K562 (cell line): ENCODE data around the gene NFAM1. TPM values are rescaled to one million over a fixed set of nuclear protein-coding genes. Genes with fewer than 3 reads are reported as not detected.

Source experiments
- ATAC-seq: fragments of 200-7000 bp; cut with Tn5 transposase; 3 replicates; pipeline ENCODE4 v1.9.1; 2020; ENCODE audit warnings: moderate library complexity
- BruUV-seq: library from RNA; stranded (reverse); fragments of 400-500 nt; replicated peaks from 2 replicates; lab custom pipeline; 2021; lab: Mats Ljungman, UMichigan
- CTCF ChIA-PET: fragments of 300-600 bp; formaldehyde crosslinking; extraction: SDS; loops from one replicate; lab custom pipeline; 2021; ENCODE audit warnings: low intra/inter-chr PET ratio; lab: Yijun Ruan, JAX
- POLR2A ChIA-PET: fragments of 300-600, 350-650 bp; sonication (Branson Sonifier 250); formaldehyde crosslinking; extraction: SDS; loops from one replicate; lab custom pipeline; 2021; ENCODE audit warnings: antibody characterized with exemption, inconsistent platforms; lab: Yijun Ruan, JAX
- DNase-seq, 4 experiments: peaks; one replicate each; pipeline versions ENCODE4 v3.0.0 to v3.0.0-alpha.2; 2011 to 2018; ENCODE audit warnings: low spot score in 3 of 4, mixed read lengths in 3 of 4; ENCODE audit errors: extremely low read depth in 1 of 4
- FAIRE-seq: peaks from 2 replicates; lab custom pipeline; 2011; peaks lifted over from hg19 to GRCh38; lab: Jason Lieb, UNC
- H2AFZ ChIP-seq: 2 replicates; pipeline ENCODE4 v1.6.0; 2011; ENCODE audit warnings: low read depth, low read length, control low read depth, inconsistent platforms
- H3K27ac ChIP-seq: fragments of 200-600 bp; 3 replicates; pipeline ENCODE4 v1.8.0; 2011; ENCODE audit warnings: low read depth, mild to moderate bottlenecking, control low read depth, inconsistent platforms, low read length, moderate library complexity, mixed read lengths; ENCODE audit errors: extremely low read depth
- H3K27me3 ChIP-seq, 2 experiments: fragments of 300-600 bp in 1 of 2; 2 replicates in 1 of 2; 3 replicates in 1 of 2; pipeline versions ENCODE4 v1.6.0 to v1.8.0; 2011; ENCODE audit warnings: inconsistent platforms in 2 of 2, low read length in 2 of 2, mild to moderate bottlenecking in 1 of 2, mixed read lengths in 1 of 2, moderate library complexity in 1 of 2; ENCODE audit not compliant: control insufficient read depth in 2 of 2, insufficient read depth in 2 of 2
- H3K36me3 ChIP-seq: fragments of 300-600 bp; 3 replicates; pipeline ENCODE4 v1.8.0; 2011; ENCODE audit warnings: mild to moderate bottlenecking, low read length, inconsistent platforms; ENCODE audit not compliant: control insufficient read depth, insufficient read depth
- H3K4me1 ChIP-seq, 2 experiments: fragments of 200-600 bp in 1 of 2; replicated peaks in 1 of 2; 2 replicates in 1 of 2; 3 replicates in 1 of 2; pipeline versions ENCODE4 v1.5.1 to v1.8.0; 2011; ENCODE audit warnings: inconsistent platforms in 2 of 2, low read length in 2 of 2, mild to moderate bottlenecking in 1 of 2, mixed read lengths in 1 of 2, moderate library complexity in 1 of 2; ENCODE audit not compliant: control insufficient read depth in 2 of 2, insufficient read depth in 2 of 2
- H3K4me2 ChIP-seq: 2 replicates; pipeline ENCODE4 v1.6.1; 2011; ENCODE audit warnings: low read length, control low read depth, inconsistent platforms, mixed read lengths; ENCODE audit not compliant: insufficient read depth
- H3K4me3 ChIP-seq: fragments of 200-600 bp; sonication (generic), shearing (Covaris generic); 2 replicates; pipeline ENCODE4 v1.5.1; 2016; ENCODE audit warnings: control low read depth, inconsistent platforms
- H3K79me2 ChIP-seq: fragments of 200-600 bp; 3 replicates; pipeline ENCODE4 v1.8.0; 2011; ENCODE audit warnings: low read length, inconsistent platforms; ENCODE audit not compliant: control insufficient read depth, insufficient read depth
- H3K9ac ChIP-seq, 2 experiments: 2 replicates each; pipeline versions ENCODE4 v1.6.0 to v1.6.1; 2011; ENCODE audit warnings: low read depth in 2 of 2, low read length in 2 of 2, control low read depth in 1 of 2, inconsistent platforms in 1 of 2, mild to moderate bottlenecking in 1 of 2, mixed read lengths in 1 of 2; ENCODE audit not compliant: insufficient read depth in 1 of 2
- H3K9me1 ChIP-seq: one replicate; pipeline ENCODE4 v1.6.0; 2011; ENCODE audit warnings: inconsistent platforms, mild to moderate bottlenecking, low read length, moderate library complexity; ENCODE audit not compliant: control insufficient read depth, insufficient read depth
- H3K9me3 ChIP-seq: replicated peaks from 2 replicates; pipeline ENCODE4 v1.5.1; 2011; ENCODE audit warnings: low read depth, low read length, inconsistent platforms; ENCODE audit not compliant: control insufficient read depth, insufficient read depth
- H4K20me1 ChIP-seq: replicated peaks from 2 replicates; pipeline ENCODE4 v1.6.1; 2011; ENCODE audit warnings: low read length, inconsistent platforms, mixed read lengths; ENCODE audit not compliant: control insufficient read depth, insufficient read depth
- ELF4 ChIP-seq: fragments of 450-650 bp; formaldehyde crosslinking; IDR thresholded peaks from 2 replicates; pipeline ENCODE4 v1.4.0; 2022; ENCODE audit warnings: missing genetic modification characterization
- ETV5 ChIP-seq: sonication (generic); formaldehyde crosslinking; IDR thresholded peaks from 2 replicates; pipeline ENCODE4 v1.4.0; 2020; ENCODE audit warnings: low read depth, mild to moderate bottlenecking, missing genetic modification reagents
- ILF3 ChIP-seq: fragments of 450-650 bp; IDR thresholded peaks from 2 replicates; pipeline ENCODE4 v1.6.1; 2018; ENCODE audit warnings: antibody characterized with exemption, mild to moderate bottlenecking, moderate library complexity, borderline replicate concordance
- PML ChIP-seq: IDR thresholded peaks from 2 replicates; pipeline ENCODE4 v1.6.1; 2012; ENCODE audit warnings: low read length, inconsistent platforms
- ZNF274 ChIP-seq: IDR thresholded peaks from 2 replicates; pipeline ENCODE4 v1.6.1; 2011; ENCODE audit warnings: low read depth, mild to moderate bottlenecking, low read length, moderate library complexity, borderline replicate concordance
- WGBS: fragments of 100-300 bp; shearing (Covaris generic); methylation state at CpG from one replicate; pipeline ENCODE4 v1.1.6; 2016; ENCODE audit warnings: low coverage, mixed read lengths; ENCODE audit not compliant: insufficient coverage; ENCODE audit errors: missing lambda C conversion rate; 5-methylcytosine and 5-hydroxymethylcytosine counted together
- in situ Hi-C: fragments of 300-500 bp; cut with MboI; formaldehyde crosslinking; loops from 4 replicates; pipeline ENCODE4 v1.15.0; 2018; ENCODE audit warnings: inconsistent platforms, mixed read lengths
- intact Hi-C: fragments of 100-400 bp; cut with micrococcal nuclease; formaldehyde crosslinking; loops from 2 replicates; pipeline ENCODE4 v1.14.2; 2022
- polyA plus RNA-seq, 8 experiments: library from polyadenylated mRNA; depleted of rRNA in 4 of 8; stranded (reverse) in 5 of 8; unstranded in 3 of 8; fragments of >200 nt; fragmentation: Nextera tagmentation in 2 of 8; fragmentation: Illumina TruSeq in 1 of 8; extraction: Ambion mirVana in 2 of 8; extraction: Trizol in 1 of 8; gene quantifications; 2 replicates each; pipeline versions ENCODE4 v1.2.1 to v1.2.3, GENCODE V29; 2011 to 2014; ENCODE audit warnings: inconsistent platforms in 1 of 8, missing spikeins in 1 of 8
- total RNA-seq, 7 experiments: library from RNA; depleted of rRNA in 6 of 7; stranded (reverse); fragments of >200 nt in 6 of 7; fragmentation: Illumina TruSeq in 2 of 7; extraction: Trizol in 2 of 7; gene quantifications; 2 replicates each; pipeline versions ENCODE4 v1.2.1 to v1.2.3, GENCODE V29; 2011 to 2021; ENCODE audit warnings: low replicate concordance in 1 of 7
- TF ChIP-seq, protein P1 (sequence below), 3 experiments: fragments of 200-800 bp in 1 of 3; fragments of 250-450 bp in 1 of 3; fragments of 450-650 bp in 1 of 3; sonication (Bioruptor Pico) in 1 of 3; sonication (Bioruptor generic) in 1 of 3; formaldehyde crosslinking in 1 of 3; IDR thresholded peaks; 2 replicates each; pipeline versions ENCODE4 v1.6.1 to v1.8.0; 2016 to 2022; ENCODE audit warnings: mild to moderate bottlenecking in 2 of 3, missing genetic modification characterization in 2 of 3, missing compliant biosample characterization in 1 of 3, moderate library complexity in 1 of 3
- TF ChIP-seq, protein P2 (sequence below): sonication (generic); formaldehyde crosslinking; IDR thresholded peaks from 2 replicates; pipeline ENCODE4 v1.8.0; 2023; ENCODE audit warnings: mild to moderate bottlenecking, missing genetic modification reagents
- TF ChIP-seq, protein P3 (sequence below): sonication (generic); formaldehyde crosslinking; IDR thresholded peaks from 2 replicates; pipeline ENCODE4 v1.8.0; 2022; ENCODE audit warnings: mild to moderate bottlenecking, low read depth, missing genetic modification reagents

NFAM1 gene
- total and polyA plus RNA-seq, 9 of the 15 experiments (the other 6 are each of a cell fraction or from before 2014, with no cell fraction given), result 0.01 to 0.18 (median 0.03) TPM; not detected in 5

DNA sequence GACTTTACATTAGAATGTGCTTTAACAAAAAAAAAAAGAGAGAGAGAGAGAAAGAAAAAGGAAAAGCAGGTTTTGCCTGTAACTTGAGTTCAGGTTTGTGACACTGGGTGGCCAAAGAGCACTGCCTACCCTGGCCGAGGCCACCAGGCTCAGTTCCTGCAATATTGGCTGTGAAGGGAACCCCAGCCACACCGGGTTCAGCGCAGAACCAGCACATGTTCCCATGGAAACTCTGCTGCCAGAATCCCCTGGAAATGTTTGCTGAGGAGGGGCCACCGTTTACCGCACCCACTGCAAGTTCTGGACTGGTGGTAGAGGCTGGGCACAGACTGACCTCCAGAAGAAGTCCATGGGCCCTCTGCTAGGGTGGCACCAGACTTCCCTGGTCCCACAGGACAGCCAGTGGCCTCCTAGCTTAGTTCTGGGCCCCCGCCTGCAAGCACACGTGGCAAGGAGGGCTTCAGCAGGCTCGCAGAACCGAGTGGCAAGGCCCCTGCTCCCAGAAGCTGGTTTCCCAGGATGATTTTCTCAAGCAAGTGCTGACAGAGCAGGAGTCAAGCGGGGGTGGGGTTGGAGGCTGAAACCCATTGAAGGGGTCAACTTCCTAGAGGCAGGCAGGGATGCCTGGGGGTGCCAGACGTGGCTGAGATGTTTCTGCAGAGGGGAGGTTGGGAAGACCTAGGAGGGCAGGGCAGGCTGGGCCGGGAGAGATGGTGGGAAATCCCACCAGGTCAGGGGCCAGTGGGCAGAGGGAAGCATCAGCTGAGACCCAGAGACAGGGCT, 51.2 kb downstream of the NFAM1 start:
- WGBS, result 13% methylated on average over 7 of the region's 12 CpGs
- CTCF ChIA-PET, result no interaction called here

More for the DNA sequence above, 51.2 kb downstream of the NFAM1 start:
- POLR2A ChIA-PET, result interaction anchor here (0.6 to 0.8 kb wide), 3 partner anchors 12 to 44 kb away, joined by 3 read pairs; no protein-coding TSS in a partner anchor
- in situ Hi-C loops (no loop called here), intact Hi-C loops (no loop called here)
- H3K27me3 ChIP-seq, result no peaks in the 10 kb centered on the region
- ATAC-seq (no peak), FAIRE-seq (no peak), DNase-seq (no peak)
- no peaks in the 10 kb centered on the region for H3K79me2 ChIP-seq
- H3K36me3 ChIP-seq, result no peaks in the 10 kb centered on the region
- no peak overlapping the region for H3K27ac ChIP-seq
- peaks cover 0 to 14% of the 10 kb centered on the region in 2 experiments; a peak in 4 of 5 replicates for H3K4me1 ChIP-seq
- no peak overlapping the region for H2AFZ ChIP-seq
- H3K4me2 ChIP-seq, result no peak overlapping the region
- TF ChIP-seq, protein P1, sequence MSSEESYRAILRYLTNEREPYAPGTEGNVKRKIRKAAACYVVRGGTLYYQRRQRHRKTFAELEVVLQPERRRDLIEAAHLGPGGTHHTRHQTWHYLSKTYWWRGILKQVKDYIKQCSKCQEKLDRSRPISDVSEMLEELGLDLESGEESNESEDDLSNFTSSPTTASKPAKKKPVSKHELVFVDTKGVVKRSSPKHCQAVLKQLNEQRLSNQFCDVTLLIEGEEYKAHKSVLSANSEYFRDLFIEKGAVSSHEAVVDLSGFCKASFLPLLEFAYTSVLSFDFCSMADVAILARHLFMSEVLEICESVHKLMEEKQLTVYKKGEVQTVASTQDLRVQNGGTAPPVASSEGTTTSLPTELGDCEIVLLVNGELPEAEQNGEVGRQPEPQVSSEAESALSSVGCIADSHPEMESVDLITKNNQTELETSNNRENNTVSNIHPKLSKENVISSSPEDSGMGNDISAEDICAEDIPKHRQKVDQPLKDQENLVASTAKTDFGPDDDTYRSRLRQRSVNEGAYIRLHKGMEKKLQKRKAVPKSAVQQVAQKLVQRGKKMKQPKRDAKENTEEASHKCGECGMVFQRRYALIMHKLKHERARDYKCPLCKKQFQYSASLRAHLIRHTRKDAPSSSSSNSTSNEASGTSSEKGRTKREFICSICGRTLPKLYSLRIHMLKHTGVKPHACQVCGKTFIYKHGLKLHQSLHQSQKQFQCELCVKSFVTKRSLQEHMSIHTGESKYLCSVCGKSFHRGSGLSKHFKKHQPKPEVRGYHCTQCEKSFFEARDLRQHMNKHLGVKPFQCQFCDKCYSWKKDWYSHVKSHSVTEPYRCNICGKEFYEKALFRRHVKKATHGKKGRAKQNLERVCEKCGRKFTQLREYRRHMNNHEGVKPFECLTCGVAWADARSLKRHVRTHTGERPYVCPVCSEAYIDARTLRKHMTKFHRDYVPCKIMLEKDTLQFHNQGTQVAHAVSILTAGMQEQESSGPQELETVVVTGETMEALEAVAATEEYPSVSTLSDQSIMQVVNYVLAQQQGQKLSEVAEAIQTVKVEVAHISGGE (CRISPR knock-in tag; IDR thresholded peaks at IDR 0.05), result no peak
- TF ChIP-seq ILF3 (no peak), ZNF274 (no peak), ETV5 (CRISPR knock-in tag) (no peak), PML (no peak), ELF4 (CRISPR knock-in tag) (no peak)
- TF ChIP-seq, protein P2, sequence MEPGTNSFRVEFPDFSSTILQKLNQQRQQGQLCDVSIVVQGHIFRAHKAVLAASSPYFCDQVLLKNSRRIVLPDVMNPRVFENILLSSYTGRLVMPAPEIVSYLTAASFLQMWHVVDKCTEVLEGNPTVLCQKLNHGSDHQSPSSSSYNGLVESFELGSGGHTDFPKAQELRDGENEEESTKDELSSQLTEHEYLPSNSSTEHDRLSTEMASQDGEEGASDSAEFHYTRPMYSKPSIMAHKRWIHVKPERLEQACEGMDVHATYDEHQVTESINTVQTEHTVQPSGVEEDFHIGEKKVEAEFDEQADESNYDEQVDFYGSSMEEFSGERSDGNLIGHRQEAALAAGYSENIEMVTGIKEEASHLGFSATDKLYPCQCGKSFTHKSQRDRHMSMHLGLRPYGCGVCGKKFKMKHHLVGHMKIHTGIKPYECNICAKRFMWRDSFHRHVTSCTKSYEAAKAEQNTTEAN (CRISPR knock-in tag), result no peak
- TF ChIP-seq, protein P3, sequence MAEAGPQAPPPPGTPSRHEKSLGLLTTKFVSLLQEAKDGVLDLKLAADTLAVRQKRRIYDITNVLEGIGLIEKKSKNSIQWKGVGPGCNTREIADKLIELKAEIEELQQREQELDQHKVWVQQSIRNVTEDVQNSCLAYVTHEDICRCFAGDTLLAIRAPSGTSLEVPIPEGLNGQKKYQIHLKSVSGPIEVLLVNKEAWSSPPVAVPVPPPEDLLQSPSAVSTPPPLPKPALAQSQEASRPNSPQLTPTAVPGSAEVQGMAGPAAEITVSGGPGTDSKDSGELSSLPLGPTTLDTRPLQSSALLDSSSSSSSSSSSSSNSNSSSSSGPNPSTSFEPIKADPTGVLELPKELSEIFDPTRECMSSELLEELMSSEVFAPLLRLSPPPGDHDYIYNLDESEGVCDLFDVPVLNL (CRISPR knock-in tag), result no peak
- BruUV-seq, result no TSS peak
- H3K4me3 ChIP-seq, result no peak overlapping the region
- no peaks in the 10 kb centered on the region for H3K9me1 ChIP-seq
- no peak overlapping the region for H3K9ac ChIP-seq
- H4K20me1 ChIP-seq, result no peaks in the 10 kb centered on the region
- H3K9me3 ChIP-seq, result no peaks in the 10 kb centered on the region
